Glutamatergic neuron (in vitro differentiated cells): ENCODE data around the gene LIMCH1. TPM values are rescaled to one million over a fixed set of nuclear protein-coding genes. Genes with fewer than 3 reads are reported as not detected.

Experiments used
- DNase-seq: peaks from one replicate; pipeline ENCODE4 v3.0.0; 2022
- H3K27ac Mint-ChIP-seq: one replicate; pipeline ENCODE4 v1.8.0; 2020; ENCODE audit warnings: mild to moderate bottlenecking, mixed read lengths, inconsistent platforms; ENCODE audit not compliant: unreplicated experiment
- H3K27me3 Mint-ChIP-seq: one replicate; pipeline ENCODE4 v1.8.0; 2020; ENCODE audit warnings: mild to moderate bottlenecking, moderate library complexity, mixed read lengths, inconsistent platforms; ENCODE audit not compliant: unreplicated experiment
- H3K36me3 Mint-ChIP-seq: one replicate; pipeline ENCODE4 v1.8.0; 2020; ENCODE audit warnings: mild to moderate bottlenecking, mixed read lengths, inconsistent platforms; ENCODE audit not compliant: unreplicated experiment
- H3K4me1 Mint-ChIP-seq: one replicate; pipeline ENCODE4 v1.8.0; 2020; ENCODE audit warnings: mild to moderate bottlenecking, low read depth, mixed read lengths, inconsistent platforms; ENCODE audit not compliant: unreplicated experiment
- H3K4me3 Mint-ChIP-seq: one replicate; pipeline ENCODE4 v1.8.0; 2020; ENCODE audit warnings: mild to moderate bottlenecking, mixed read lengths, inconsistent platforms; ENCODE audit not compliant: unreplicated experiment
- H3K9me3 Mint-ChIP-seq: one replicate; pipeline ENCODE4 v1.8.0; 2020; ENCODE audit warnings: mild to moderate bottlenecking, moderate library complexity, mixed read lengths, inconsistent platforms; ENCODE audit not compliant: unreplicated experiment
- total RNA-seq: library from RNA; stranded (reverse); fragmentation: NEBNext Ultra II Directional; extraction: Animal tissue kit (Norgen Biotek cat#: 25700); gene quantifications from one replicate; pipeline ENCODE4 v1.2.1, GENCODE V29; 2021; ENCODE audit not compliant: unreplicated experiment
- TF ChIP-seq, protein P1 (sequence below): fragments of 200-600 bp; sonication (generic); IDR thresholded peaks from one replicate; pipeline ENCODE4 v1.5.0; 2021; ENCODE audit not compliant: partially characterized antibody, unreplicated experiment

The LIMCH1 gene
- total RNA-seq, 1 donor from 2014 or later, result 22.5 TPM

DNA sequence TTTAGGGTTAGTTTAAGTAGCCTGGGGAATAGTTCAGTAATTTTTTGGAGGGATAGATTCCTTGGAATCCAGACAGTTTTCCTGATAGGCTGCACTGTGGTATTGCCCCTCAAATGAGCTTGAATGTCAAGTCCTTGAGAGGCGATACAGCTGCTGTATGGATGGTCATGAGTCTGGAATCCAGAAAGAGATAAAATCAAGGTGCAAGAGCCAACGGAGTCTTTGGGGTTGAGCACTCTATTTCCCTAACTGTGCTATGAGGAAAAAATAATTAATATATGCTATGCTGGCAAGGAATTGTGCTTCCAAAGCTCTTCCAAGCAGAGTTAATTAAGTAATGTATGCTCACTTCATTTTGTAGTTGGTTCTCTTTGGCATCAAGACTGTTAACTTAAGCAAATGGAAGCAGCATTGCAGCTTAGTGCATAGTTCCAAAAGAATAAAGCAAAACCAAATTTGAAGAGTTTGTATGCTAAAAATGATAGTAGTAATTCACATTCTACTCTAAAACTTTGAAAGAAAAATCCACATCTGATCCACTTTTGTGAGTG, 48.8 kb downstream of the LIMCH1 start:
- Mint-ChIP-seq H3K27ac (no peak overlapping the region), H3K4me1 (peaks cover 9% of the 10 kb centered on the region), H3K9me3 (no peaks in the 10 kb centered on the region), H3K27me3 (peaks cover 4% of the 10 kb centered on the region), H3K36me3 (peaks cover 6% of the 10 kb centered on the region), H3K4me3 (no peak overlapping the region)
- no peak for DNase-seq
- TF ChIP-seq, protein P1, sequence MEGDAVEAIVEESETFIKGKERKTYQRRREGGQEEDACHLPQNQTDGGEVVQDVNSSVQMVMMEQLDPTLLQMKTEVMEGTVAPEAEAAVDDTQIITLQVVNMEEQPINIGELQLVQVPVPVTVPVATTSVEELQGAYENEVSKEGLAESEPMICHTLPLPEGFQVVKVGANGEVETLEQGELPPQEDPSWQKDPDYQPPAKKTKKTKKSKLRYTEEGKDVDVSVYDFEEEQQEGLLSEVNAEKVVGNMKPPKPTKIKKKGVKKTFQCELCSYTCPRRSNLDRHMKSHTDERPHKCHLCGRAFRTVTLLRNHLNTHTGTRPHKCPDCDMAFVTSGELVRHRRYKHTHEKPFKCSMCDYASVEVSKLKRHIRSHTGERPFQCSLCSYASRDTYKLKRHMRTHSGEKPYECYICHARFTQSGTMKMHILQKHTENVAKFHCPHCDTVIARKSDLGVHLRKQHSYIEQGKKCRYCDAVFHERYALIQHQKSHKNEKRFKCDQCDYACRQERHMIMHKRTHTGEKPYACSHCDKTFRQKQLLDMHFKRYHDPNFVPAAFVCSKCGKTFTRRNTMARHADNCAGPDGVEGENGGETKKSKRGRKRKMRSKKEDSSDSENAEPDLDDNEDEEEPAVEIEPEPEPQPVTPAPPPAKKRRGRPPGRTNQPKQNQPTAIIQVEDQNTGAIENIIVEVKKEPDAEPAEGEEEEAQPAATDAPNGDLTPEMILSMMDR, result no peak

DNA sequence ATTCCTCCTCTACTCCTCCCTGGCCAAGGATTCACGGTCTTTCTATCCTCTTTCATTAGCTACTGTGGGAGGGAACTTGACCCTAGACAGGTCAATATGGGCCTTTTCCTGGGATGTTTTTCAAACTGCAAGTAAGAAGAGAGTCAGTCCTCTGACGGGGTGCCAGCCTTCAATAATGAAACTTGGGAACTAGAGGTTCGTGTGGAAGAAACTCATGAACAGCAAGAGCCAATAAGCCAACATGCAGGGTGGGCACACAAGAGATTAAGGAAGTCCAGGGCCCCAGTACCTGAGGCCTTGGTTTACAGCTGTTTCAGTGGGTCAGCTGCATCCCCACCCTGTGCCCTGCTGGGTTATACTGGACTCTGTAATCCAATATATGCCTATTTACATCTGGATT, 49.3 kb downstream of the LIMCH1 start:
- no peak overlapping the region for H3K27ac Mint-ChIP-seq
- peaks cover 4% of the 10 kb centered on the region for H3K27me3 Mint-ChIP-seq
- no peak overlapping the region for H3K4me3 Mint-ChIP-seq
- peaks cover 9% of the 10 kb centered on the region for H3K4me1 Mint-ChIP-seq
- peaks cover 6% of the 10 kb centered on the region for H3K36me3 Mint-ChIP-seq
- H3K9me3 Mint-ChIP-seq, result no peaks in the 10 kb centered on the region
- TF ChIP-seq, protein P1, result no peak
- DNase-seq, result no peak

DNA sequence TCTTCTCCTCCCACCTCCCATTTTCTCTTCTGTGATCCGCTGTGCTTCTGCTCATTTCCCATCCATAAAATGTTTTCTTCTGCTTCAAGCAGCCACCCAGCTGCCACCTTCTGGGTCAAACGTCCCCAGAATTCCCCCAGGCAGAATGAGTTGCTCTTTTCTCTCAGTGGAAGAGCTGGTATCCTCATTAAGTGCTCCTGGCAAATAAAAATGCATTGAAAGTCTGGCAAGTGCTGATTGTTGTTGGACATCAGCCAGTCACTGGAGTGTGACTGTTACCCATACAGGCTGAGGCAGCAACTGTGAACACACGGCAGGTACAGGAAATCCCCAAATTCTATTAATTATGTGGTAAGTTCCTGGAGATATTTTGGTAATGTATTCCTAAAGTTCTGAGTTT, 52.6 kb downstream of the LIMCH1 start:
- Mint-ChIP-seq H3K9me3 (no peaks in the 10 kb centered on the region), H3K4me3 (no peak overlapping the region), H3K27me3 (peaks cover 4% of the 10 kb centered on the region), H3K4me1 (peaks cover 9% of the 10 kb centered on the region), H3K27ac (no peak overlapping the region), H3K36me3 (no peaks in the 10 kb centered on the region)
- DNase-seq, result peak; percentile 18
- TF ChIP-seq, protein P1, result no peak

DNA sequence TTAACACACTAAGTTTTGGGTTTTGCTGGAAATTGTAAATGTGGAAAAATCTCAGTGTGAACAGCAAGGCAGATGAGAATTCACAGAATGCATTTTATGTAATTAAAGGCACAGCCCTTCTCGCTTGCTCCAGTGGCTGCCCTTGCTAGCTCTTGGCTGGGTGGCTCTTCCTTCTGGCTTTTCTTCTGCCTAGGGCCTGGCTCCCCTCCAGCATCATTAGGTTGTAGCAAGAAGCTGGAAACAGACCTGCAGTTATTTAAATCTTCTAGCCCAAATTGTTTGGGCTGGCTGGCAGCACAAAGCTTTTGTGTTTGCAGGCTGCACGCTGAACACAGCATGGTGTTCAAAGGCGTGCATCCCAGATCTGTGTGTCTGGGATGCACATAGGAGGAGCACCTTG, 56.5 kb downstream of the LIMCH1 start:
- no peak overlapping the region for H3K27ac Mint-ChIP-seq
- no peaks in the 10 kb centered on the region for H3K36me3 Mint-ChIP-seq
- peaks cover 5% of the 10 kb centered on the region for H3K4me1 Mint-ChIP-seq
- H3K27me3 Mint-ChIP-seq, result peaks cover 4% of the 10 kb centered on the region
- H3K4me3 Mint-ChIP-seq, result no peak overlapping the region
- DNase-seq, result no peak
- TF ChIP-seq, protein P1, result no peak
- no peaks in the 10 kb centered on the region for H3K9me3 Mint-ChIP-seq

DNA sequence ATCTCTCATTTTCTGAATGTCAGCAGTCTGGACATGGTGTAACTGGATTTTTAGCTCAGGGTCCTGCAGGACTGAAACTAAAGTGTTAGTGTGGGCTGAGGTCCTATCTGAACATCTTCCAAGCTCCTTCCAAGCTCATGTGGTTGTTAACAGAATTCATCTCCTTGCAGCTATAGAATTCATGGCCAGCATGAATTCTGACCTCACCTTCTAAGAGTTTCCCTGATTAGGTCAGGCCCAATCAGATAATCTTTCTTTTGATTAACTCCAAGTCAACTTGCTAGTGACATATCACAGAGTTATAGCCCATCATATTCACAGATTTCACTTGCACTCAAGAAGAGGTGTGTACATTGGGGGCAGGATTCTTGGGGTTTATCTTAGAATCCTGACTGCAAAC, 59.5 kb downstream of the LIMCH1 start:
- H3K27ac Mint-ChIP-seq, result no peak overlapping the region
- H3K4me3 Mint-ChIP-seq, result no peak overlapping the region
- H3K27me3 Mint-ChIP-seq, result no peaks in the 10 kb centered on the region
- peaks cover 2% of the 10 kb centered on the region for H3K4me1 Mint-ChIP-seq
- TF ChIP-seq, protein P1, result no peak
- DNase-seq, result no peak
- no peaks in the 10 kb centered on the region for H3K9me3 Mint-ChIP-seq
- H3K36me3 Mint-ChIP-seq, result no peaks in the 10 kb centered on the region
